ENCODE data around the gene NDOR1.

Gene NDOR1

GRCh38 chr9:137262909-137263285 is 57.4 kb downstream of the NDOR1 start:
- DNase-seq (ENCODE audit: low read depth, low spot score), result no peak

GRCh38 chr9:137263506-137263905 is 58.0 kb downstream of the NDOR1 start:
- no peak for DNase-seq (ENCODE audit: low read depth, low spot score)

- no peak for DNase-seq (ENCODE audit: low read depth, low spot score)
Measured at GRCh38 chr9:137264067-137264466, 58.6 kb downstream of the NDOR1 start.

GRCh38 chr9:137265496-137266161 is 60.1 kb downstream of the NDOR1 start:
- no peak for DNase-seq (ENCODE audit: low read depth, low spot score)

- DNase-seq (ENCODE audit: low read depth, low spot score), result no peak
Measured at GRCh38 chr9:137266162-137266527, 60.6 kb downstream of the NDOR1 start.
